ENCODE results near the gene LTA4H. TPM values are rescaled to one million over a fixed set of nuclear protein-coding genes. Genes with fewer than 3 reads are reported as not detected.

The LTA4H gene
- polyA plus RNA-seq, 1 experiment = 93.6 TPM

DNA sequence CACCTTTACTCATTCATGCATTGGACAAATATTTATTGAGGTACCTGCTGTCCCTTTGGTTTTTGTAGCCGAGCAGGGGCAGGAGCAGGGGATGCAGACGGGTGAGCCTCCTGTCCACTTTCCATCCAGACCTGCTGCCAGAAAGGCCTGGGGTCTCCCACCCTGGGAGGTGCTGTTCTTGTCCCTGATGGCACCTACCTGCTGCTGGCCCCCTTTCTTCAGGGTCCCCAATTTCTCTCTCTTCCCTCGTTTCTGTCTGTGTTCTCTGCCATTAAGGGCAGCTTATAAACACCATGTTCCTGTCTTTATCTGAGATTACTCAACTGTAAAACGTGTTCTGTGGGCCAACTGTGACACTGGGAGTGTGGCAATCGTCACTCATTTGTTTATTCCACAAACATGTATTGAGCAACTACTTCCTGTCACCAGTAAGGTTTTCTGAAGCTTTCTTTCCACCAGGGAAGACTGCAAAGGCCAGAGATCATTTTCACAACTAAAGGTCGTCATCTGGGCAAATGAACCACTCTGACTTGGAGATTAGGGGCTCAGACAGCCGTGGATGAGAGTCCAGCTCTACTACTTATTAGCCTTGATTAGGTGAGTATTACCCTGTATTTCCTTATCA, 39.2 kb downstream of the LTA4H start, which contains the start of gene HAL:
Gene HAL, minus strand, starts transcription at position 311 of the 625 bp plus-strand sequence. CDS start 434 bp downstream, outside the sequence.
- Histone ChIP-seq H3K4me3 (ENCODE audit: low read depth, low read length) (no peak within 1 kb of the TSS), H3K9me3 (ENCODE audit: control insufficient read depth, insufficient read depth, low read length) (peaks cover 4% of the 10 kb centered on the region; the same call in 1 of the 2 replicates), H3K27ac (ENCODE audit: low read depth, low read length) (no peak within 1 kb of the TSS), H3K27me3 (ENCODE audit: control insufficient read depth, insufficient read depth, low read length) (peaks cover 9% of the 10 kb centered on the region)
- ChIA-PET CTCF (interaction anchor here (0.6 to 1.1 kb wide), 3 partner anchors 77 to 1428 kb away, joined by 3 to 5 read pairs (median 3); no protein-coding TSS in a partner anchor), POLR2A (no interaction called here)
- DNase-seq (ENCODE audit: low read depth, low spot score) = no peak
- TF ChIP-seq, protein P1, sequence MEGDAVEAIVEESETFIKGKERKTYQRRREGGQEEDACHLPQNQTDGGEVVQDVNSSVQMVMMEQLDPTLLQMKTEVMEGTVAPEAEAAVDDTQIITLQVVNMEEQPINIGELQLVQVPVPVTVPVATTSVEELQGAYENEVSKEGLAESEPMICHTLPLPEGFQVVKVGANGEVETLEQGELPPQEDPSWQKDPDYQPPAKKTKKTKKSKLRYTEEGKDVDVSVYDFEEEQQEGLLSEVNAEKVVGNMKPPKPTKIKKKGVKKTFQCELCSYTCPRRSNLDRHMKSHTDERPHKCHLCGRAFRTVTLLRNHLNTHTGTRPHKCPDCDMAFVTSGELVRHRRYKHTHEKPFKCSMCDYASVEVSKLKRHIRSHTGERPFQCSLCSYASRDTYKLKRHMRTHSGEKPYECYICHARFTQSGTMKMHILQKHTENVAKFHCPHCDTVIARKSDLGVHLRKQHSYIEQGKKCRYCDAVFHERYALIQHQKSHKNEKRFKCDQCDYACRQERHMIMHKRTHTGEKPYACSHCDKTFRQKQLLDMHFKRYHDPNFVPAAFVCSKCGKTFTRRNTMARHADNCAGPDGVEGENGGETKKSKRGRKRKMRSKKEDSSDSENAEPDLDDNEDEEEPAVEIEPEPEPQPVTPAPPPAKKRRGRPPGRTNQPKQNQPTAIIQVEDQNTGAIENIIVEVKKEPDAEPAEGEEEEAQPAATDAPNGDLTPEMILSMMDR (IDR thresholded peaks at IDR 0.05; ENCODE audit: low read depth, low read length) = no peak

DNA sequence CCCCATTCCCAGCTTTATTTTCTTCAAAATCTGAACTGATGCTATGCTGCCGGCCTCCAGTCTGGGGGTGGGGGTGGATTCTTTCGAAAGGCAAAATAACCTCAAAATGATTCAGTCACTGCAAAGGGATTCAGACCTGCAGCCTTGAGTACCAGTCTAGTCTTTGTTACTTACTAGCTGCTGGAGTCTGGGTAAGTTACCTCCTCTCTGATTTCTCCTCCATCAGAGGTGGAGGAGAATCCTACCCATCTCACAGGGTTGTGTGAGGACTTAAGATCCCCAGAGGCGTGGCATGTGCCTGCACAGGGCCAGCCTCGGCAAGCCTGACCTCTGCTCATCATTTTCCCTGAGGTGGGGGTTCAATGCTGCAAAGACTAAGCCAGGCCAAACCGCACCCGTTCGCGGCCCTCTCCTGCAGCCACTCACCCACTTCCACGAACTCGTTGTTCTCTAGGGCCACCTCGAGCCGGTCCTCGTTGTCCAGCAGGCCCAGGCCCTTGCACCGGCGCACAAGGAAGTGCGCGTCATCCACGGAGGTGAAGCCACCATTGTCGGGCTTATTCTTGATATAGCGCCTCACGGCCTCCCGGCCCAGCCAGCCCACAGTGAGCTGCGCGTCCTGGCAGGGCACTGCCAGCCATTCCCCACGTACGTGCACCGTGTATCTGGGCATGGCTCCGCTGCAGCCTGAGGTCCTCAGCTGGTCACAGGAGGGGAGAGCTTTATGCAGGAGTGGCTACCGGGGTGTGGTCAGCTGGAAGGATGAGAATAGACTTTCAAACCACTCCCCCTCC, 40.0 kb downstream of the LTA4H start:
- DNase-seq (ENCODE audit: low read depth, low spot score) = no peak
- CTCF ChIA-PET = no interaction called here
- Histone ChIP-seq H3K4me3 (ENCODE audit: low read depth, low read length) (no peak overlapping the region), H3K27ac (ENCODE audit: low read depth, low read length) (no peak overlapping the region), H3K9me3 (ENCODE audit: control insufficient read depth, insufficient read depth, low read length) (peaks cover 4% of the 10 kb centered on the region; the same call in 1 of the 2 replicates), H3K27me3 (ENCODE audit: control insufficient read depth, insufficient read depth, low read length) (peaks cover 11% of the 10 kb centered on the region)
- POLR2A ChIA-PET = no interaction called here
- TF ChIP-seq, protein P1 (IDR thresholded peaks at IDR 0.05; ENCODE audit: low read depth, low read length) = no peak

DNA sequence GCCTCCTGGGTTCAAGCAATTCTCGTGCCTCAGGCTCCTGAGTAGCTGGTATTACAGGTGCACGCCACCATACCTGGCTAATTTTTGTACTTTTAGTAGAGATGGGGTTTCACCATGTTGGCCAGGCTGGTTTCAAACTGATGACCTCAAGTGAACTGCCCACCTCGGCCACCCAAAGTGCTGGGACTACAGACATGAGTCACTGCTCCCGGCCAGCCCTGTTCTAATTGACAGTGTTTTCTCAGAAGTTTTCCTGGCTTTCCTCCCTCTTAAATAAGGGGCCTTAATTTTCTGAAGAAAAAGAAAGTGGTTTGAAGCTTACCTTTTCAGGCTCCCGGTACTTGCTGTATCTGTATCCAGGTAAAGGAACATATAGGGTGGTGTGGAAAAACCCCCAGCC, 40.9 kb downstream of the LTA4H start:
- H3K27ac ChIP-seq (ENCODE audit: low read depth, low read length) = no peak overlapping the region
- TF ChIP-seq, protein P1 (IDR thresholded peaks at IDR 0.05; ENCODE audit: low read depth, low read length) = no peak
- peaks cover 4% of the 10 kb centered on the region; the same call in 1 of the 2 replicates for H3K9me3 ChIP-seq (ENCODE audit: control insufficient read depth, insufficient read depth, low read length)
- no peak overlapping the region for H3K4me3 ChIP-seq (ENCODE audit: low read depth, low read length)
- no peak for DNase-seq (ENCODE audit: low read depth, low spot score)
- CTCF ChIA-PET = no interaction called here
- H3K27me3 ChIP-seq (ENCODE audit: control insufficient read depth, insufficient read depth, low read length) = peaks cover 18% of the 10 kb centered on the region
- POLR2A ChIA-PET = no interaction called here

DNA sequence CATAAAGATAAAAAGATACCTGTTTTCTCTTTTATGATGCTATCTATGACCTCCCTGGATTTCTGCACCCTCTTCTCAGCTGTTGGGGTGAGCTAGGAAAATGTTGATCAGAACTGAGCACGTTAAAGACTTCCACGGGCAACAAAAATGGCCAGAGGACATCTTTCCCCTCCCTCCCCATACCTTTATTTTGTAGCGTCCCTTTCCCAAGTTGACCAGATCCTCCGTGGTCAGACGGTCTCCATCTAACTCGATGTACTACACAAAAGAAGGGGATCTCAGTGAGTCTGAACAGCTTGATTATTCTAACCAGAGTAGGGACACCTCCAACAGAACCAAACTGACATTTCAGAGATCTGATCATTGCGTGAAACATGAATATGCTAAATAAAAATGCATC, 41.5 kb downstream of the LTA4H start:
- DNase-seq (ENCODE audit: low read depth, low spot score) = no peak
- POLR2A ChIA-PET = no interaction called here
- Histone ChIP-seq H3K27me3 (ENCODE audit: control insufficient read depth, insufficient read depth, low read length) (peaks cover 18% of the 10 kb centered on the region), H3K27ac (ENCODE audit: low read depth, low read length) (no peak overlapping the region), H3K4me3 (ENCODE audit: low read depth, low read length) (no peak overlapping the region), H3K9me3 (ENCODE audit: control insufficient read depth, insufficient read depth, low read length) (peaks cover 4% of the 10 kb centered on the region; the same call in 1 of the 2 replicates)
- CTCF ChIA-PET = no interaction called here
- TF ChIP-seq, protein P1 (IDR thresholded peaks at IDR 0.05; ENCODE audit: low read depth, low read length) = no peak

DNA sequence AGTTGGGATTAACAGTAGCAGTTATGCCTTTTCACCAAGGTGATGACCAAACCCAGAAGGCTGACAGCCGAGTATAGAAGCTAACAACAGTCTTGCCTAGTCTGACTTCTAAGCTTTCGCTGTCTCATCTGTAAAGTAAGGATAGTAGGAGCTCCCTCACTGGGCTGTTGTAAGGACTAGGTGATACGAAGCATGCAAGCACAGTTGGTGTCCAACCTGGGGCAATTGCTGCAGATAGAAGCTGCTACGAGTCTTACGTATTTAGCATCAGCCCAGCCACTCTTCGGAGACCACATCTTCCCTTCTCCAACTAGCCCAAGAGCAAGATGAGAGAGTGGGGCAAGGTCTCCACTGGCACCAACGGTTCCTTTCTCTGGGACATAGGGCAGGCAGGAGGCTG, 45.3 kb downstream of the LTA4H start:
- TF ChIP-seq, protein P1 (IDR thresholded peaks at IDR 0.05; ENCODE audit: low read depth, low read length) = no peak
- POLR2A ChIA-PET = no interaction called here
- no peak overlapping the region for H3K27ac ChIP-seq (ENCODE audit: low read depth, low read length)
- no peak for DNase-seq (ENCODE audit: low read depth, low spot score)
- CTCF ChIA-PET = interaction anchor here (0.8 to 2.9 kb wide), 2 partner anchors 8 to 17 kb away, joined by 3 to 15 read pairs; no protein-coding TSS in a partner anchor
- no peak overlapping the region for H3K4me3 ChIP-seq (ENCODE audit: low read depth, low read length)
- H3K9me3 ChIP-seq (ENCODE audit: control insufficient read depth, insufficient read depth, low read length) = no peaks in the 10 kb centered on the region
- peaks cover 33% of the 10 kb centered on the region for H3K27me3 ChIP-seq (ENCODE audit: control insufficient read depth, insufficient read depth, low read length)

Data from AG04450 (cell line).